Embryonic facial prominence (tissue), 1 donor: ENCODE results near the gene AIG1.

Experiments used
- DNase-seq: peaks from one replicate; pipeline ENCODE4 v3.0.0-alpha.2; 2016; ENCODE audit errors: extremely low spot score

AIG1 gene

DNA sequence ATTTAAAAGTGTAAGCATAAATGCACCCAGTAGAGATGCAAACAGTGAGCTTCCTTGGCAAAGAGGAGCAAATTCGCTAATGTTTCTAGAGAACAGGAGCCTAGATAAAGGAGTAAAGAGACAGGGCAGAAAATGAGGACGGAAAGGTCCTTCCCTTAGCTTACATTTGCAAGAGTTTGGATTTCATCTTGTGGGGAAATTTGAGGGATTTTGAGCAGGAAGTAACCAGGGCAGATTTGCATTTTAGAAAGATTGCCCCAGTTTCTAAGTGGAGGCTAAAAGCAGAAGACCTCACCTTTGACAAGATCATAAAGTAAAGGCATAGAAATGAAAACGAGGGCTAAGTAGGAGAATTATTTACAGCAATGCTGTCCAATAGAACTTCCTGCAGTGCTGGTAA lies 309.3 kb downstream of the AIG1 start:
- no peak for DNase-seq

DNA sequence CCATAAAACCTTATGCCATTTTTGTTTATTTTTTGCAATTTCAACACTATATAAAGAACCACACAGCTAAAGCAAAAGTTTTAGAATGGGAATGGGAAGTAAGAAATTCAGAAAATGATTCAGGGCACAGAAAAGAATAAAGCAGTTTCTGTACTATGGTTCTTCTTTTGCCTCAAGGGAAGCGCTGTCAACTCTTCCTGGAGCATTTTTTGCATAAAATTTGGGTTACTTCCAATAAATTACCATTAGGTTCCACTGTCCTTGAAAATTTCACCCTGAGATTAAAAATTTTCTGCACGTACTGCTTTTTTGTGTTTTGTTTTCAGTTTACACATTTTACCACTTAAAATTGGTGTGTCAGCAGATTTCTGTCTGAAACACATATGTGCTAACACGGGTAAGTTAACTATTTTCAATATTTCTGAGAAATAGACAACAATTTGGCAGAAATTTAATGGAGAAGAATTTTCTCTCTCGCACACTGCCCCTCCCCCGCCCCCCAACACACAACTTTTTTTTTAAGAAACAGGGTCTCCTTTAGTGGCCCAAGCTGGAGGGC lies 310.2 kb downstream of the AIG1 start:
- no peak for DNase-seq

DNA sequence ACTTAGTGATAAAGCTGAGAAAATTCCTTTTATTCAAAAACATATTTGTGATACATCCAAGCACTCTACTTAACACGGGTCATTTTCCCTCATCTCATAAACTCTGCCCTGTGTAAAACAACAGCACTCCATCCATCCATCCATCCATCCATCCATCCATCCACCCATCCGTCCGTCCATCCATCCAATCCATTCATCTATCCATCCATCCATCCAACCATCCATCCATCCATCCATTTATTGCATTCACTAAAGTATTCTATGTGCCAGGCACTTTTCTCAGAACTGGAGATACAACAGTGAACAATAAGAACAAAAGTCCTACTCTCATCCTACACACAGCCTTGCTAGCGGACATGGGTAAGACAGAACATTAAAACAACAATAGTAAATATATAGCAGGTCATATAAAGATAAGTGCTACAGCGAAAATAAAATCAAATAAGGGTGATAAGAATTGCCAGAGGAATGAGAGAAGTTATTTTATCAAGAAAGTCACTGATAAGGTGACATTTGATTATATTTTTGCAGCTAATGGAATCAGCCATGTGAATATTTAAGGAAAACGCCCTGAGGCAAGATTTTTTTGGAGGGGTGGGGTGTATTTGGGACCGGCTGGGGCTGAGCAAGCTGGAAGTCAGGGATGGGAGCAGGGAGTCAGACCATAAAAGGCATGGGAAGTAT lies 311.7 kb downstream of the AIG1 start:
- DNase-seq = no peak

DNA sequence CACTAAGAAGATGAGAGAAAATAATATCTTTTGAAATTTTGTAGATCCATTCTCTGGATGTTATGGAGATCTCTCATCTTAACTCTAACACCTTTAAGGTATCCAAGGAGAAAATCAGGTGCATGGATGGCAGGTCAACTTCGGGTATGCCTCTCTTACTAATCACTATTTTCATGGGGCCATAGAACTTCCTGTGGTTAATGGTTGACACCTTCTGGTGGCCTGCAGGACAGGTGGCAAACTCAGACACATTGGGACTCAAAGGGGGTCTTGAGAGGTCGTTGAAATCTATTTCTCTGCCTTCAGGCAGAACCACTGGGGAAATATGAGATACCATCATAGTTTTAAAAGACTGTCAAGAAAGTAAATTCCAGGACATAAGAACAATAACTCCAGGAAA lies 313.3 kb downstream of the AIG1 start:
- no peak for DNase-seq

DNA sequence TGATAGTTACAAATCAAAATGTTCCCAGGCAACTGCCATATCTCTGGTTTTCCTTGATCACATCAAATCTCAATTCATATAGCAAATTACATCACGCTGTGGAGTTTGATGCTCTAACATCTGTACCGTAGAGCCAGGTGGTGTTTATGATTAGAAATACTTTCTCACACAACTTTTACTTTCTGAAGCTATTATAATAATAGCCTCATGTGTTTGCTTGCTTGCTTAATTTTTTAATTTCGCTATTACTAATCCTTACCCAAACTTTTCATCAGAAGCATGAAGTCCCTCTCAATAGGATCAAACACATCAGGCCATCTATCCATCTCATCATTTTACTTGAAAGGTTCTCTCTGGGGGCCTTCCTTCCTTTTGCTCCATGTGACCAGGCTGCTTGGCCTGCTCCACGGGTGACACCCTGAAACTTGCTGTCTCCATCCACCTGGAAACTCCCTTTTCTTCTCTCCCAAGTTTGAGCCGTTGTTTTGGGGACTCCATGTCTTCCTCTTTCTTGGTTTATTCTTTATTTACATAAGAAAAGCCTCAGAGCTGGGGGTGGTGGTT lies 314.4 kb downstream of the AIG1 start:
- no peak for DNase-seq

DNA sequence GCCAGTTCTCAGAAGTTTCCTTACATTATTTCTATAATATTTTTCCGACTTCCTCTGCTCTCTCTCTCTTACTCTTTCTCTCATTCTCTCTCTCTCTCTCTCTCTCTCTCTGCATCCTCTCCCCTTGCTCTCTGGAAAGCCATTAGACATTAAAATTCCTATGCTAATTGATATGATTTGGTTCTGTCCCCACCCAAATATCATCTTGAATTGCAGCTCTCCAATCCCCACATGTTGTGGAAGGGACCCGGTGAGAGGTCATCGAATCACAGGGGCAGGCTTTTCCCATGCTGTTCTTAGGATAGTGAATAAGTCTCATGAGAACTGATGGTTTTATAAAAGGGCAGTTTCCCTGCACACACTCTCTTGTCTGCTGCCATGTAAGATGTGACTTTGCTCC lies 315.7 kb downstream of the AIG1 start:
- DNase-seq = no peak

DNA sequence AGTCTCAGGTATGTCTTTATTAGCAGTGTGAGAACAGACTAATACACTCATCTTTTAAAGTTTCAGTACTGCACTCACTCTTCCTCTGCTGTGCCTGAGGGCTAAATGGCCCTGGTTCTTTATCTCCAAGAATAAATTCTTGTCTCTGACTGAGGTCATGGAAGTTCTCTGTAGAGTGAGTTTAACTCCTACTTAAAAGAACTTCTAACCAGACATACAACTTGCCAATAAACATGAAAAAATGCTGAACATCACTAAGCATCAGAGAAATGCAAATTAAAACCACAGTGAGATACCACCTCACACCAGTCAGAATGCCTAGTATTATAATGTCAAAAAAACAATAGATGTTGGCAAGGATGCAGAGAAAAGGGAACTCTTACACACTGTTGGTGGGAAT lies 316.2 kb downstream of the AIG1 start:
- no peak for DNase-seq

DNA sequence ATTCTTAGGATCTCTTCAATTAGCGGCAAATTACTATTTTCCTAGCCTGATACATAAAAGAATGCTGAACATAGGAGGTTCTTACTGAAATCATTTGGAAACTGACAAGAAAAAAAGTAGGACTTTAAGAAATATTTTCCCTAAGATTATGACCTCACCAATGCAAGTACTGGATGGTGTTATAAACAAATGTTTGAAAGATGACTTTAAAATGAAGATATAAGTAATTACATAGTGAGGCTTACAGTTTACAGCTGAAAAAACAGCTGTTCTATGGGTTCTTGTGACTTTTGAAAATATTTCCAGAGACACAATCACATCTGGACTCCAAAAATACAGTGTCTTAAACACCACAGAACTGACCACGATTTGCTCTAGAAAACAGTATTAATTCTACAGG lies 324.9 kb downstream of the AIG1 start:
- DNase-seq = no peak

DNA sequence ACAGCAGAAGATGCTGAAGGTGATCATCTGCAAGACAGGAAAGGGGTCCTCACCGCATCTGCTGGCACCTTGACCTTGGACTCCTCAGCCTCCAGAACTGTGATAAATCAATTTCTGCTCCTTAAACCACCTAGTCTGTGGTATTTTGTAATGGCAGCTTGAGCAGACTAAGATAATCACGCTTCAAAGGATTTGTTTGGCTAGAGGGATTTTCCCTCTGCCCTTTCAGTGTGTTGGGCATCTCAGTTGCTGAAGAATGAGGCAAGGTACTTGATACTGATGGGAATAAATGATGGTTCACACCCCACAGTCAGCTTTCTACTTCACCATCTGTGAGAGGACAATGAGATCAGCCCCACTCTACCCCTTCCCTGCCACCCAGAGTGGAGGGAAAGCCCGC lies 329.6 kb downstream of the AIG1 start:
- no peak for DNase-seq
